ENCODE data around the gene RRP36. TPM values are rescaled to one million over a fixed set of nuclear protein-coding genes. Genes with fewer than 3 reads are reported as not detected.

RRP36 gene
- total and polyA plus RNA-seq, 11 donors, result 18.7 to 53.4 (median 32.3) TPM

GRCh38 chr6:43005844-43006243 is 15.6 kb upstream of the RRP36 start:
- intact Hi-C loops (cut with DNase I), result loop anchor here in 3 of 10 donors (5.0 kb wide), 2 partner anchors 121 to 136 kb away; no protein-coding TSS in a partner anchor
- peaks cover 0 to 6% (median 0%) of the 10 kb centered on the region in 12 donors for H3K4me1 ChIP-seq
- WGBS, 4 donors, result 91 to 93% (median 92%) methylated on average over 5 of the region's 5 CpGs
- no peak for ATAC-seq
- H3K4me3 ChIP-seq, result no peak overlapping the region
- DNase-seq, result no peak
- H3K27me3 ChIP-seq, result no peaks in the 10 kb centered on the region
- H3K36me3 ChIP-seq, result peaks cover 0 to 74% (median 51%) of the 10 kb centered on the region in 9 donors
- no peak overlapping the region for H3K27ac ChIP-seq
- H3K9me3 ChIP-seq, result no peaks in the 10 kb centered on the region
- TF ChIP-seq POLR2A (IDR thresholded peaks at IDR 0.05), result no peak
- no peak for TF ChIP-seq CTCF (IDR thresholded peaks at IDR 0.05)

GRCh38 chr6:43006251-43006650 is 15.2 kb upstream of the RRP36 start:
- Histone ChIP-seq H3K27ac (no peak overlapping the region), H3K4me3 (no peak overlapping the region), H3K36me3 (peaks cover 0 to 77% (median 55%) of the 10 kb centered on the region in 9 donors), H3K27me3 (no peaks in the 10 kb centered on the region), H3K9me3 (no peaks in the 10 kb centered on the region), H3K4me1 (peaks cover 0 to 6% (median 0%) of the 10 kb centered on the region in 12 donors)
- intact Hi-C loops (cut with DNase I), result loop anchor here in 3 of 10 donors (5.0 kb wide), 2 partner anchors 121 to 136 kb away; no protein-coding TSS in a partner anchor
- no peak for TF ChIP-seq CTCF (IDR thresholded peaks at IDR 0.05)
- no peak for TF ChIP-seq POLR2A (IDR thresholded peaks at IDR 0.05)
- ATAC-seq (no peak), DNase-seq (no peak)
- WGBS, 4 donors, result 92 to 96% (median 95%) methylated on average over 10 to 11 of the region's 11 CpGs

DNA sequence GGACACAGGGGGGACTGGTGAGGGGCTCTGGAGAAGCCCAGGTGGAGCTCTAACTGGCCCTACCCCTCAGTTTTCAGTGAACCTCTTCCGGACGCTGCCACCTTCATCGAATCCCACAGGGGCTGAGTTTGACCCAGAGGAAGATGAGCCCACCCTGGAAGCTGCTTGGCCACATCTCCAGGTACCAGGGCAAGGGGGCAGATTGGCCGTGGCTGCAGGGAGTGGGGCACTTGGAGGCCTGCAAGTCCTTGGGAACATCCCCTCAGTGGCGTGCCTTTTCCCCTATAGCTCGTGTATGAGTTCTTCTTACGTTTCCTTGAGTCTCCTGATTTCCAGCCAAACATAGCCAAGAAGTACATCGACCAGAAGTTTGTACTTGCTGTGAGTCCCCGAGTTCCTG is 14.3 kb upstream of the RRP36 start:
- peaks cover 0 to 7% (median 0%) of the 10 kb centered on the region in 12 donors for H3K4me1 ChIP-seq
- DNase-seq (peak in 1 of 5 donors; percentile 8), ATAC-seq (no peak)
- TF ChIP-seq CTCF (IDR thresholded peaks at IDR 0.05) (no peak), POLR2A (IDR thresholded peaks at IDR 0.05) (no peak)
- H3K36me3 ChIP-seq, result peaks cover 0 to 81% (median 64%) of the 10 kb centered on the region in 9 donors
- H3K27ac ChIP-seq, result no peak overlapping the region
- H3K9me3 ChIP-seq, result no peaks in the 10 kb centered on the region
- WGBS, 4 donors, result 86 to 94% (median 91%) methylated on average over 9 of the region's 9 CpGs
- H3K27me3 ChIP-seq, result no peaks in the 10 kb centered on the region
- no peak overlapping the region for H3K4me3 ChIP-seq
- intact Hi-C loops (cut with DNase I), result loop anchor here in 3 of 10 donors (5.0 kb wide), 2 partner anchors 120 to 135 kb away; no protein-coding TSS in a partner anchor

GRCh38 chr6:43009124-43009523 is 12.3 kb upstream of the RRP36 start:
- Histone ChIP-seq H3K27me3 (no peaks in the 10 kb centered on the region), H3K9me3 (no peaks in the 10 kb centered on the region), H3K4me1 (peaks cover 0 to 19% (median 12%) of the 10 kb centered on the region in 12 donors), H3K27ac (peak overlapping the region in 3 of 12 donors; percentile 20 to 66 (median 42)), H3K36me3 (peaks cover 0 to 71% (median 66%) of the 10 kb centered on the region in 9 donors), H3K4me3 (no peak overlapping the region)
- ATAC-seq (peak; percentile 12 to 25 (median 15)), DNase-seq (peak in 3 of 5 donors; percentile 45 to 75 (median 65))
- intact Hi-C loops (cut with DNase I), result loop anchor here in 8 of 10 donors (1.0 to 5.0 kb wide), 7 partner anchors 108 to 136 kb away; no protein-coding TSS in a partner anchor
- TF ChIP-seq CTCF (IDR thresholded peaks at IDR 0.05) (peak; percentile 13 to 64 (median 45)), POLR2A (IDR thresholded peaks at IDR 0.05) (no peak)
- 53 to 54% (median 53%) methylated on average over 6 of the region's 6 CpGs for WGBS, 4 donors
